Ascending aorta (tissue), 2 donors: ENCODE results near the gene GNS. TPM values are rescaled to one million over a fixed set of nuclear protein-coding genes. Genes with fewer than 3 reads are reported as not detected.

ENCODE experiments used
- DNase-seq, 2 donors: peaks; one replicate each; pipeline ENCODE4 v3.0.0-alpha.2; 2019; ENCODE audit warnings: low spot score in 2 of 2
- H3K27ac ChIP-seq, 2 donors: fragments of 200-600 bp; sonication (generic); one replicate each; pipeline ENCODE4 v1.5.1; 2016 to 2017; ENCODE audit warnings: mild to moderate bottlenecking in 1 of 2
- H3K27me3 ChIP-seq: fragments of 200-600 bp; sonication (generic); one replicate; pipeline ENCODE4 v1.5.1; 2017
- H3K36me3 ChIP-seq, 2 donors: fragments of 200-600 bp; sonication (generic); one replicate each; pipeline ENCODE4 v1.5.1; 2016
- H3K4me1 ChIP-seq, 2 donors: fragments of 200-600 bp; sonication (generic); one replicate each; pipeline ENCODE4 v1.5.1; 2016 to 2017; ENCODE audit warnings: mild to moderate bottlenecking in 1 of 2
- H3K4me3 ChIP-seq, 2 donors: fragments of 200-600 bp; sonication (generic); one replicate each; pipeline ENCODE4 v1.5.1; 2016 to 2017; ENCODE audit warnings: mild to moderate bottlenecking in 1 of 2
- H3K9me3 ChIP-seq, 2 donors: fragments of 200-600 bp; sonication (generic); one replicate each; pipeline ENCODE4 v1.5.1; 2016
- intact Hi-C: fragments of 100-400 bp; cut with DNase I; formaldehyde crosslinking; loops from one replicate; pipeline ENCODE4 v1.15.1; 2023
- total RNA-seq: library from RNA; depleted of rRNA; stranded (reverse); fragments of >200 nt; gene quantifications from one replicate; pipeline ENCODE4 v1.1.0, GENCODE V29; 2016
- TF ChIP-seq, protein P1 (sequence below), 3 experiments: fragments of 200-600 bp in 2 of 3; fragments of 450-650 bp in 1 of 3; sonication (generic) in 2 of 3; IDR thresholded peaks; one replicate each; pipeline ENCODE4 v1.5.1; 2016 to 2019; ENCODE audit warnings: antibody characterized with exemption in 3 of 3, mild to moderate bottlenecking in 1 of 3, moderate library complexity in 1 of 3

Gene GNS
- total RNA-seq, 1 donor from 2014 or later: 105 TPM

DNA sequence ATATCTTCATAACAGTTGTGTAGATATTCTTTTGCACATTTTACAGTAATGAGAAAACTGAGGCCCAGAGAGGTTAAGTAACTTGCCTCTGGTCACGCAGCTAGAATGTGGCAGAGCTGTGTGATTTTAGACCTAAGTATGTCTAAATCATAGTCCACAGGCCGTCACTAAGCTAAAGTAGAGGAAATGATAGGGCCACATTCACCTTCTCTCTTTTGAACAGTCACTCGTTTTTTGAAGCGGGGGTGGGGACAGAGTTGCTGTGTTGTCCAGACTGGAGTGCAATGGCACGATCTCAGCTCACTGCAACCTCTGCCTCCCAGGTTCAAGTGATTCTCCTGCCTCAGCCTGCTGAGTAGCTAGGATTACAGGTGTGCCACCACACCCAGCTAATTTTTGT, 80.4 kb downstream of the GNS start:
- TF ChIP-seq, protein P1, sequence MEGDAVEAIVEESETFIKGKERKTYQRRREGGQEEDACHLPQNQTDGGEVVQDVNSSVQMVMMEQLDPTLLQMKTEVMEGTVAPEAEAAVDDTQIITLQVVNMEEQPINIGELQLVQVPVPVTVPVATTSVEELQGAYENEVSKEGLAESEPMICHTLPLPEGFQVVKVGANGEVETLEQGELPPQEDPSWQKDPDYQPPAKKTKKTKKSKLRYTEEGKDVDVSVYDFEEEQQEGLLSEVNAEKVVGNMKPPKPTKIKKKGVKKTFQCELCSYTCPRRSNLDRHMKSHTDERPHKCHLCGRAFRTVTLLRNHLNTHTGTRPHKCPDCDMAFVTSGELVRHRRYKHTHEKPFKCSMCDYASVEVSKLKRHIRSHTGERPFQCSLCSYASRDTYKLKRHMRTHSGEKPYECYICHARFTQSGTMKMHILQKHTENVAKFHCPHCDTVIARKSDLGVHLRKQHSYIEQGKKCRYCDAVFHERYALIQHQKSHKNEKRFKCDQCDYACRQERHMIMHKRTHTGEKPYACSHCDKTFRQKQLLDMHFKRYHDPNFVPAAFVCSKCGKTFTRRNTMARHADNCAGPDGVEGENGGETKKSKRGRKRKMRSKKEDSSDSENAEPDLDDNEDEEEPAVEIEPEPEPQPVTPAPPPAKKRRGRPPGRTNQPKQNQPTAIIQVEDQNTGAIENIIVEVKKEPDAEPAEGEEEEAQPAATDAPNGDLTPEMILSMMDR (IDR thresholded peaks at IDR 0.05): no peak
- H3K9me3 ChIP-seq: no peaks in the 10 kb centered on the region
- H3K27me3 ChIP-seq: no peaks in the 10 kb centered on the region
- H3K4me3 ChIP-seq: no peak overlapping the region
- H3K4me1 ChIP-seq: peaks cover 32 to 79% of the 10 kb centered on the region in 2 donors
- DNase-seq: peak in 1 of 2 donors; percentile 62
- intact Hi-C loops: loop anchor here (2.0 kb wide), 1 partner anchor 54 kb away; no protein-coding TSS in a partner anchor
- no peaks in the 10 kb centered on the region for H3K36me3 ChIP-seq
- H3K27ac ChIP-seq: peak overlapping the region; percentile 93

DNA sequence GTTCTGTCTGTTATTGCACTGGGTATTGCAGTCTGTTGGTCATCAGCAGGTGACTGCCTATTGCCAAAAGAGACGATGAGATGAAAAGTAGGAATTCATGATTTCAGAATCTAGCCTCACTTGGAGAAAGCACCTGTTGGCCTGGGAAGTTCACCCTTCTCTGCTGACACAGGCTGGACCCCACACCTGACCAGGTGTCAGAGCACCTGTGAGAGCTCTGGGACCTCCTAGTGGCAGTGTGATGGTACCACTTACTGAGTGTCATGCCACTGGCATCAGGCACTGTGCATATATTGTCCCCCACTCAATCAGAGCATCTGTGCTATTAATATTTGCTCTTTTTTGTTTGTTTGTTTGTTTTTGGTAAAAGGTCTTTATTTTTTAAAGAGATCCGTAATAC, 81.0 kb downstream of the GNS start:
- no peak overlapping the region for H3K4me3 ChIP-seq
- no peaks in the 10 kb centered on the region for H3K27me3 ChIP-seq
- intact Hi-C loops: loop anchor here (2.0 kb wide), 1 partner anchor 53 kb away; no protein-coding TSS in a partner anchor
- peaks cover 31 to 81% of the 10 kb centered on the region in 2 donors for H3K4me1 ChIP-seq
- DNase-seq: no peak
- TF ChIP-seq, protein P1 (IDR thresholded peaks at IDR 0.05): no peak
- peak overlapping the region; percentile 93 for H3K27ac ChIP-seq
- H3K9me3 ChIP-seq: no peaks in the 10 kb centered on the region
- no peaks in the 10 kb centered on the region for H3K36me3 ChIP-seq

DNA sequence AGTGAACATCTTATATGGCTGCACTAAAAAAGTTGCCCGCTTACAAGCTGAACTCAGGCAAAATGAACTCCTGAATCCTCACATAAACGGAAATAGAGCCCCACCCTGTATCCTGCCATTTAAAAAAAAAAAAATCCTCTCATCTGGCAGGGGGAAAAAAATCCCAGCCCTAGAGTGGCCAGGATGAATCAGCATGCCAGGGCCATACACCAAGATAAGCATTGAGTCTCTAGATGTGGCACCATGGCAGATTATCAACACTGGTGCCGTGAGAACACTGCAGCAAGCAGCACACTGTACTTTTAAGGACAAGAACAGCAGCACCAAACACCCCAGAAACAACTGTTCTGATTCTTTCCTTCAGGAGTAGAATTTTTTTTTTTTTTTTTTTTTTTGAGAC, 83.4 kb downstream of the GNS start:
- Histone ChIP-seq H3K4me1 (peaks cover 35 to 77% of the 10 kb centered on the region in 2 donors), H3K27me3 (no peaks in the 10 kb centered on the region), H3K27ac (peak overlapping the region; percentile 93), H3K36me3 (no peaks in the 10 kb centered on the region), H3K9me3 (no peaks in the 10 kb centered on the region), H3K4me3 (no peak overlapping the region)
- TF ChIP-seq, protein P1 (IDR thresholded peaks at IDR 0.05): no peak
- DNase-seq: peak; percentile 79 to 93
- intact Hi-C loops: no loop called here

DNA sequence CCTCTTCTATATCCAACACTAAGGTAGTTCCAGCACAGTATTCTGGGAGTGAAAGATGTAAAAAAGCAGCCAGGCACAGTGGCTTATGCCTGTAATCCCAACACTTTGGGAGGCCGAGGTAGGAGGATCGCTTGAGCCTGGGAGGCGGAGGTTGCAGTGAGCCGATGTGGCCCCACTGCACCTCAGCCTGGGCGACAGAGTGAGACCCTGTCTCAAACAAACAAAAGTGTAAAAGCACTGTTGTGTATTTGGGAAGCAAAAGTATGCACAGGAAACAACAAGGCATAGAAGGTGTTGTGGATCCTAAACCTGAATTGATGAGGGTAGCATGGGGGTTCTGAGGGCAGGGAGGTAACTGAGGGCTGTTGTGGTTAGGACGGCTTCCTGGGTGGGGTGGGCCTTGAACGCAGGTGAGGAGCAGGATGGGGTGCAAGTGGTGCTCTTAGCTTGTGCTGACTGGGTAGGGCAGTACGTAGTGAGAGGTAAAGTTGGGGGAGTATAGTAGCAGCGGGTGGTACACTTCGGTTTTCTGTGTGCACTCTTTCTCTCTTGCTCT, 84.8 kb downstream of the GNS start:
- no peaks in the 10 kb centered on the region for H3K27me3 ChIP-seq
- peaks cover 35 to 80% of the 10 kb centered on the region in 2 donors for H3K4me1 ChIP-seq
- DNase-seq: no peak
- TF ChIP-seq, protein P1 (IDR thresholded peaks at IDR 0.05): no peak
- no peaks in the 10 kb centered on the region for H3K9me3 ChIP-seq
- H3K36me3 ChIP-seq: no peaks in the 10 kb centered on the region
- peak overlapping the region in 1 of 2 donors; percentile 23 for H3K4me3 ChIP-seq
- H3K27ac ChIP-seq: peak overlapping the region; percentile 75 to 88
- intact Hi-C loops: no loop called here

DNA sequence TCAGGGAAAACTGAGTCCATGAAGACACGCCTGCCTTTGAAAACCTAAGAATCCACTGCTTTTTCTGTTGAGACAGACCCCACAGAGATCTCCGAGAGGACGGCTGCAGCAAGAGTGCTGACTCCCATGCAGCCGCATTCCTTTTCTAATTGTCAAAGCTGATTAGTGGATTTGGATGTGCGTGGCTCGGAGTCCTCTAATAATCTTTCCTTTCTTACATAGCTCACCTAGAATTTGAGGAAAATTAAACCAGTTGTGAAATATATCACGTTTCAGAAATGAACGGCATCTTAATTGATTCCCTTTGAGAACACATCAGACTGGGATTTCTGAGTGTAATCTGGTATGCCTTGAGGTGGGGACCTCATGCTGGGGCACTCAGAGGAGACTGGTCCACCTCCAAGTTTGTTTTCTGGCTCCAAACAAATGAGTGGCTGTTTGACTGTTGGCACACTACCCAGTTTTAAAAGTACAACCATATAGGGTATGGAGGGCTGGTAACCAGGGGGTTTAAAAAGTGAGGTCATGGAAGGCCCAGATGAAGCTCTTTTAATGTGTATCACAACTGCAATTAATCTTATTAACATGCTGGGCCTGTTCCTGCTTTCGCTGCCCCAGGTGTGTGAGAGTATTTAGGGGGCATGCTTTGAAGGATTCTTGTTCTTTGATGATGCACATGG, 85.6 kb downstream of the GNS start:
- H3K4me3 ChIP-seq: peak overlapping the region in 1 of 2 donors; percentile 23
- no peaks in the 10 kb centered on the region for H3K27me3 ChIP-seq
- DNase-seq: no peak
- intact Hi-C loops: loop anchor here (2.0 kb wide), 1 partner anchor 21 kb away; no protein-coding TSS in a partner anchor
- no peaks in the 10 kb centered on the region for H3K36me3 ChIP-seq
- peak overlapping the region; percentile 75 to 88 for H3K27ac ChIP-seq
- no peaks in the 10 kb centered on the region for H3K9me3 ChIP-seq
- TF ChIP-seq, protein P1 (IDR thresholded peaks at IDR 0.05): no peak
- peaks cover 35 to 81% of the 10 kb centered on the region in 2 donors for H3K4me1 ChIP-seq
